SH-SY5Y (cell line): ENCODE data around the gene FCHSD2.

Experiments
- GATA2 ChIP-seq: IDR thresholded peaks from 2 replicates; pipeline ENCODE4 v1.6.1; 2011; ENCODE audit warnings: mild to moderate bottlenecking, low read depth, low read length
- GATA3 ChIP-seq: IDR thresholded peaks from 2 replicates; pipeline ENCODE4 v1.6.1; 2011; ENCODE audit warnings: low read depth, mild to moderate bottlenecking, low read length, moderate library complexity

The FCHSD2 gene

GRCh38 chr11:73142128-73142377, at the start of gene FCHSD2:
FCHSD2 (minus strand) TSS chr11:73142318; CDS start chr11:73141877, 441 bp downstream.
- no peak for TF ChIP-seq GATA3
- no peak for TF ChIP-seq GATA2

GRCh38 chr11:73191151-73191550, 49.0 kb upstream of the FCHSD2 start:
- TF ChIP-seq GATA2 (no peak), GATA3 (no peak)

- TF ChIP-seq GATA3: no peak
- TF ChIP-seq GATA2: no peak
These were observed 48.4 kb upstream of the FCHSD2 start for GRCh38 chr11:73190557-73190885.

- TF ChIP-seq GATA2: peak; percentile 51; the same call in 1 of the 2 replicates
- no peak for TF ChIP-seq GATA3
These were observed 47.8 kb upstream of the FCHSD2 start for GRCh38 chr11:73189723-73190556.

- TF ChIP-seq GATA2 (no peak), GATA3 (no peak)
These were observed 47.2 kb upstream of the FCHSD2 start for GRCh38 chr11:73189315-73189714.

GRCh38 chr11:73188301-73188700, 46.2 kb upstream of the FCHSD2 start:
- TF ChIP-seq GATA3: no peak
- no peak for TF ChIP-seq GATA2

- no peak for TF ChIP-seq GATA3
- no peak for TF ChIP-seq GATA2
These were observed 45.7 kb upstream of the FCHSD2 start for GRCh38 chr11:73187854-73188253.

- TF ChIP-seq GATA3: no peak
- no peak for TF ChIP-seq GATA2
These were observed 44.8 kb upstream of the FCHSD2 start for GRCh38 chr11:73186886-73187285.

GRCh38 chr11:73186294-73186850, 44.3 kb upstream of the FCHSD2 start:
- TF ChIP-seq GATA2 (no peak), GATA3 (no peak)

- TF ChIP-seq GATA3: no peak
- TF ChIP-seq GATA2: no peak
These were observed 43.7 kb upstream of the FCHSD2 start for GRCh38 chr11:73185680-73186293.

GRCh38 chr11:73184953-73185671, 43.0 kb upstream of the FCHSD2 start:
- no peak for TF ChIP-seq GATA3
- TF ChIP-seq GATA2: no peak

- TF ChIP-seq GATA3: no peak
- no peak for TF ChIP-seq GATA2
These were observed 40.8 kb upstream of the FCHSD2 start for GRCh38 chr11:73182824-73183321.

- TF ChIP-seq GATA3 (no peak), GATA2 (no peak)
These were observed 36.6 kb upstream of the FCHSD2 start for GRCh38 chr11:73178681-73179080.

- no peak for TF ChIP-seq GATA2
- TF ChIP-seq GATA3: no peak
These were observed 35.8 kb upstream of the FCHSD2 start for GRCh38 chr11:73177778-73178539.
